ENCODE results near the gene HOXA13.

The HOXA13 gene

GRCh38 chr7:27191833-27192545 lies 7.9 kb downstream of the HOXA13 start:
- no peak for DNase-seq

- DNase-seq, result no peak
These were observed 8.6 kb downstream of the HOXA13 start for GRCh38 chr7:27191161-27191731.

- no peak for DNase-seq
These were observed 9.7 kb downstream of the HOXA13 start for GRCh38 chr7:27189997-27190748.

- DNase-seq, result no peak
These were observed 10.4 kb downstream of the HOXA13 start for GRCh38 chr7:27189295-27189996.

- no peak for DNase-seq
These were observed 11.3 kb downstream of the HOXA13 start for GRCh38 chr7:27188386-27189294.

GRCh38 chr7:27187475-27188385 lies 12.2 kb downstream of the HOXA13 start:
- DNase-seq, result no peak

GRCh38 chr7:27186668-27187474 lies 13.0 kb downstream of the HOXA13 start:
- DNase-seq, result no peak

- no peak for DNase-seq
These were observed 13.8 kb downstream of the HOXA13 start for GRCh38 chr7:27185854-27186667.

GRCh38 chr7:27185013-27185853 lies 14.7 kb downstream of the HOXA13 start, which contains the start of gene HOXA11:
Gene HOXA11 (minus strand): TSS chr7:27185232. CDS start chr7:27185144, 88 bp downstream.
- no peak for DNase-seq

- DNase-seq, result no peak
These were observed 15.4 kb downstream of the HOXA13 start for GRCh38 chr7:27184337-27185012.

- no peak for DNase-seq
These were observed 16.1 kb downstream of the HOXA13 start for GRCh38 chr7:27183682-27184336.

- DNase-seq, result no peak
These were observed 16.8 kb downstream of the HOXA13 start for GRCh38 chr7:27182861-27183681.

GRCh38 chr7:27182285-27182841 lies 17.5 kb downstream of the HOXA13 start:
- no peak for DNase-seq

- no peak for DNase-seq
These were observed 18.1 kb downstream of the HOXA13 start for GRCh38 chr7:27181795-27182275.
